ENCODE measurements around the gene GRIP2. TPM values are rescaled to one million over a fixed set of nuclear protein-coding genes. Genes with fewer than 3 reads are reported as not detected.

Gene GRIP2
- total and polyA plus RNA-seq, 2 of the 4 experiments (the other 2 are of a cell fraction) = 0.05 TPM; not detected in 1

- H3K18ac ChIP-seq (ENCODE audit: low read depth, low read length) = no peak overlapping the region
- no peak for ATAC-seq (ENCODE audit: low read depth)
- ChIA-PET CTCF (no interaction called here), POLR2A (ENCODE audit: unreplicated experiment) (no interaction called here)
- H4K5ac ChIP-seq (ENCODE audit: low read depth, low read length) = no peak overlapping the region
- H3K4me2 ChIP-seq (ENCODE audit: low read depth, low read length) = no peak overlapping the region
- dilution Hi-C loops (cut with HindIII; ENCODE audit: low sequenced_read_pairs, unreplicated experiment) = no loop called here
- H3K4me3 ChIP-seq (ENCODE audit: insufficient read depth, low read depth, low read length) = no peak overlapping the region
- BruUV-seq (replicated peaks) = no TSS peak
- in situ Hi-C loops (cut with MboI; ENCODE audit: low sequenced_read_pairs) = loop anchor here (25.0 kb wide), 1 partner anchor 677 kb away; the partner anchor contains the start of gene WNT7A
- H3K23ac ChIP-seq (ENCODE audit: low read depth, low read length) = no peak overlapping the region
- H3K4ac ChIP-seq (ENCODE audit: low read depth, low read length) = no peak overlapping the region
- peaks cover 46% of the 10 kb centered on the region; the same call in 1 of the 2 replicates for H3K27me3 ChIP-seq (ENCODE audit: control insufficient read depth, insufficient read depth, low read length)
- H4K8ac ChIP-seq (ENCODE audit: low read depth in 2 of 2, low read length in 2 of 2) = no peak overlapping the region
- 34% methylated on average over 3 of the region's 16 CpGs; no CpG with 5 or more reads in 1 of the 2 experiments for WGBS, 2 experiments (ENCODE audit: extremely low coverage in 2 of 2, insufficient read length in 1 of 2)
- no peaks in the 10 kb centered on the region for H3K9me3 ChIP-seq (ENCODE audit: control insufficient read depth, insufficient read depth, low read length)
- H2BK15ac ChIP-seq (ENCODE audit: low read depth, low read length) = no peak overlapping the region
- H4K91ac ChIP-seq (ENCODE audit: insufficient read depth, low read depth, low read length) = no peak overlapping the region
- H3K27ac ChIP-seq (ENCODE audit: insufficient read depth, low read length) = no peak overlapping the region
- DNase-seq = no peak
- H3K9ac ChIP-seq (ENCODE audit: low read depth, low read length) = no peak overlapping the region
- H3K14ac ChIP-seq (replicated peaks; ENCODE audit: low read depth, low read length) = no peak overlapping the region
- no peak overlapping the region for H2BK20ac ChIP-seq (ENCODE audit: low read depth, low read length)
- no peak overlapping the region for H2AFZ ChIP-seq (replicated peaks; ENCODE audit: low read length, poor library complexity)
- intact Hi-C loops (cut with micrococcal nuclease) = no loop called here
- H3K56ac ChIP-seq (ENCODE audit: extremely low read depth, insufficient read depth, low read length) = no peak overlapping the region
- no peaks in the 10 kb centered on the region for H3K9me1 ChIP-seq (ENCODE audit: insufficient read depth, low read length)
- H3K4me1 ChIP-seq (ENCODE audit: control insufficient read depth, insufficient read depth, low read length) = no peaks in the 10 kb centered on the region
- H4K20me1 ChIP-seq (ENCODE audit: insufficient read depth, low read length) = no peaks in the 10 kb centered on the region
- H3K36me3 ChIP-seq (ENCODE audit: control insufficient read depth, insufficient read depth, low read length) = no peaks in the 10 kb centered on the region
- no peak overlapping the region for H2BK5ac ChIP-seq (ENCODE audit: low read depth, low read length, poor library complexity, severe bottlenecking)
- H2BK120ac ChIP-seq (ENCODE audit: low read depth, low read length) = no peak overlapping the region
- no peak overlapping the region for H2AK9ac ChIP-seq (replicated peaks; ENCODE audit: low read depth, low read length, poor library complexity)
- H2AK5ac ChIP-seq (ENCODE audit: low read depth, low read length) = no peak overlapping the region
- no peak for TF ChIP-seq CHD1 (IDR thresholded peaks at IDR 0.05; ENCODE audit: low read depth, low read length)
- TF ChIP-seq ELK1 (IDR thresholded peaks at IDR 0.05; ENCODE audit: borderline replicate concordance, low read depth, low read length) = no peak
- no peak for TF ChIP-seq MXI1 (IDR thresholded peaks at IDR 0.05; ENCODE audit: borderline replicate concordance, low read depth, low read length)
- TF ChIP-seq BHLHE40 (IDR thresholded peaks at IDR 0.05; ENCODE audit: low read depth, low read length) = no peak
- TF ChIP-seq FOS (IDR thresholded peaks at IDR 0.05; ENCODE audit: low read depth, low read length) = no peak
- no peak for TF ChIP-seq NFE2L2 (IDR thresholded peaks at IDR 0.05; ENCODE audit: low read depth, low read length)
- no peak for TF ChIP-seq RFX5 (IDR thresholded peaks at IDR 0.05; ENCODE audit: low read depth, low read length)
- TF ChIP-seq MAFK (IDR thresholded peaks at IDR 0.05; ENCODE audit: low read depth, low read length) = no peak
- TF ChIP-seq, protein P1, sequence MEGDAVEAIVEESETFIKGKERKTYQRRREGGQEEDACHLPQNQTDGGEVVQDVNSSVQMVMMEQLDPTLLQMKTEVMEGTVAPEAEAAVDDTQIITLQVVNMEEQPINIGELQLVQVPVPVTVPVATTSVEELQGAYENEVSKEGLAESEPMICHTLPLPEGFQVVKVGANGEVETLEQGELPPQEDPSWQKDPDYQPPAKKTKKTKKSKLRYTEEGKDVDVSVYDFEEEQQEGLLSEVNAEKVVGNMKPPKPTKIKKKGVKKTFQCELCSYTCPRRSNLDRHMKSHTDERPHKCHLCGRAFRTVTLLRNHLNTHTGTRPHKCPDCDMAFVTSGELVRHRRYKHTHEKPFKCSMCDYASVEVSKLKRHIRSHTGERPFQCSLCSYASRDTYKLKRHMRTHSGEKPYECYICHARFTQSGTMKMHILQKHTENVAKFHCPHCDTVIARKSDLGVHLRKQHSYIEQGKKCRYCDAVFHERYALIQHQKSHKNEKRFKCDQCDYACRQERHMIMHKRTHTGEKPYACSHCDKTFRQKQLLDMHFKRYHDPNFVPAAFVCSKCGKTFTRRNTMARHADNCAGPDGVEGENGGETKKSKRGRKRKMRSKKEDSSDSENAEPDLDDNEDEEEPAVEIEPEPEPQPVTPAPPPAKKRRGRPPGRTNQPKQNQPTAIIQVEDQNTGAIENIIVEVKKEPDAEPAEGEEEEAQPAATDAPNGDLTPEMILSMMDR (conservative IDR thresholded peaks at IDR 0.05; ENCODE audit: low read depth, low read length) = no peak
- TF ChIP-seq SMC3 (IDR thresholded peaks at IDR 0.05; ENCODE audit: low read depth, low read length) = no peak
- no peak for TF ChIP-seq RAD21 (IDR thresholded peaks at IDR 0.05; ENCODE audit: low read length)
- TF ChIP-seq MAZ (IDR thresholded peaks at IDR 0.05; ENCODE audit: borderline replicate concordance, low read depth, low read length) = no peak
- no peak for TF ChIP-seq CEBPB (IDR thresholded peaks at IDR 0.05; ENCODE audit: low read depth, low read length)
- TF ChIP-seq, protein P2, sequence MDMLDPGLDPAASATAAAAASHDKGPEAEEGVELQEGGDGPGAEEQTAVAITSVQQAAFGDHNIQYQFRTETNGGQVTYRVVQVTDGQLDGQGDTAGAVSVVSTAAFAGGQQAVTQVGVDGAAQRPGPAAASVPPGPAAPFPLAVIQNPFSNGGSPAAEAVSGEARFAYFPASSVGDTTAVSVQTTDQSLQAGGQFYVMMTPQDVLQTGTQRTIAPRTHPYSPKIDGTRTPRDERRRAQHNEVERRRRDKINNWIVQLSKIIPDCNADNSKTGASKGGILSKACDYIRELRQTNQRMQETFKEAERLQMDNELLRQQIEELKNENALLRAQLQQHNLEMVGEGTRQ (IDR thresholded peaks at IDR 0.05; ENCODE audit: low read depth, low read length) = no peak
- TF ChIP-seq POLR2A (IDR thresholded peaks at IDR 0.05; ENCODE audit: low read depth, low read length) = no peak
- no peak for TF ChIP-seq RCOR1 (IDR thresholded peaks at IDR 0.05; ENCODE audit: insufficient replicate concordance, low read length)
- H3K79me1 ChIP-seq (ENCODE audit: low read depth in 1 of 2, low read length in 2 of 2) = no peaks in the 10 kb centered on the region
Measured at GRCh38 chr3:14563946-14564539, 23.9 kb upstream of the GRIP2 start.

Measured in IMR-90 (cell line).